OCI-LY1 (cell line): ENCODE results near the gene AMIGO3.

Source experiments
- CTCF ChIP-seq: fragments of 200-600 bp; sonication (generic), shearing (Covaris generic); IDR thresholded peaks from 2 replicates; pipeline ENCODE4 v1.5.1; 2017; ENCODE audit warnings: mild to moderate bottlenecking, antibody characterized with exemption, low read length, moderate library complexity, mixed read lengths
- EZH2 ChIP-seq: fragments of 200-600 bp; sonication (generic), shearing (Covaris generic); IDR thresholded peaks from 2 replicates; pipeline ENCODE4 v1.8.0; 2017; ENCODE audit warnings: borderline replicate concordance, mixed run types, mild to moderate bottlenecking, antibody characterized with exemption, low read length, moderate library complexity, mixed read lengths

GRCh38 chr3:49717959-49718857 is 1.3 kb downstream of the AMIGO3 start:
- TF ChIP-seq CTCF = no peak
- TF ChIP-seq EZH2 = no peak
